Measurements from ENCODE around the gene A3GALT2.
"Not testable (repeated sequence)": the region's sequence is repeated elsewhere in the genome, so short reads cannot be mapped to it uniquely, and the experiment has no call there.

Gene A3GALT2

DNA sequence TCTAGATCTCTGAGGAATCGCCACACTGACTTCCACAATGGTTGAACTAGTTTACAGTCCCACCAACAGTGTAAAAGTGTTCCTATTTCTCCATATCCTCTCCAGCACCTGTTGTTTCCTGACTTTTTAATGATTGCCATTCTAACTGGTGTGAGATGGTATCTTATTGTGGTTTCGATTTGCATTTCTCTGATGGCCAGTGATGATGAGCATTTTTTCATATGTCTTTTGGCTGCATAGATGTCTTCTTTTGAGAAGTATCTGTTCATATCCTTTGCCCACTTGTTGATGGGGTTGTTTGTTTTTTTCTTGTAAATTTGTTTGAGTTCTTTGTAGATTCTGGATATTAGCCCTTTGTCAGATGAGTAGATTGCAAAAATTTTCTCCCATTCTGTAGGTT is 30.3 kb downstream of the A3GALT2 start:
- DNase-seq = not testable (repeated sequence)

DNA sequence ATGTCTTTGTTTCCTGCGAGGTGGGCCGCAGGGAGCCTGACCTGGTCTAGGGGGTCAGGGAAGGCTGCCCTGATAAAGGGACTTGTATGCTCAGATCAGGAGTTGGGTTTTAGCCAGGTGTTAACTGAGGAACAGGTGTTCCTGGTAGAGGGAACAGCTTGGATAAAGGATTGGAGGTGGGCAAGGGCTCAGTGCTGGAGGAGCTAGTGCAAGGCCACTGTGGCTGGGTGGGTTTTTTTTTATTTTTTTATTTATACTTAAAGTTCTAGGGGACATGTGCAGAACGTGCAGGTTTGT is 31.1 kb downstream of the A3GALT2 start:
- no peak for DNase-seq

DNA sequence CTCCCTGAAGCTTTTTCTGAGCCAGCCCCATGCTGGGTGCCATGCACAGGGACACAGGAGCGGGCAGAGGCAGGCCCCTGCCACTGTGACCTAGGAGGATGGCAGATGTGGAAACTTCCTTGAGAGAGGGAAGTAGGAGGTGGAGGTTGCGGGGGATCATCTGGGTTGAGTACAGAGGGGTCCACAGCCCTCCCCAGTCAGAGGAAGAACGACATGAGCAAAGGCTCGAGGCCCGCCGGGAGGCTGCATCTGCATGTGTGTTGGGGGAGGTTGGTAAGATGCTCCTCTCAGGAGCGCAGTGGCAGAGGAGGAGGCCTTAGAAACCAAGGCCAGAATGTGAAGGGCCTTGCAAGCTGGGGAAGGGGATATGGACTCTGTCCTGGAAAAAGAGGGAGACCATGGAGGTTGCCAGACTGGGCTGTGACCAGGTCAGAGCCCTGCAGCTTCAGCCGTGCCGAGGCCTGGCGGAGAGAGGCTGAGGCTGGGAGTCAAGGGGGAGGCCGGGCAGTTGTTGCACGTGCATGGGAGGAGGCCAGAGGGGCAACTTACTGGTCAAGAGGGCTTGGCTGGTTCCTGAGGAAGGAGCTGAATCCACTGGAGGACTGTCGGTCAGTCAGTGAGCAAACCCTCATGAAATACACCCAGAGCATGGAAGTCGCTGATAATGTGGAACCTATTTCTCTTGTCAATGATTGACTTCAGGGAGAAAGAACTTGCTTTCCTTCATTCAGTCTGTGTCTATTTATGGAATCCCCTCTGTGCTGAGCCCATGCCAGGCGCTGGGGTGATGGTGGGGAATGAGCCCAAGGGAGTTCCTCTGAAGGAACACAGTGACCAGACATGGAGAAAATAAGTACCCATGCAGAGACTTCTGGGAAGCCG is 31.7 kb downstream of the A3GALT2 start:
- no peak for DNase-seq

DNA sequence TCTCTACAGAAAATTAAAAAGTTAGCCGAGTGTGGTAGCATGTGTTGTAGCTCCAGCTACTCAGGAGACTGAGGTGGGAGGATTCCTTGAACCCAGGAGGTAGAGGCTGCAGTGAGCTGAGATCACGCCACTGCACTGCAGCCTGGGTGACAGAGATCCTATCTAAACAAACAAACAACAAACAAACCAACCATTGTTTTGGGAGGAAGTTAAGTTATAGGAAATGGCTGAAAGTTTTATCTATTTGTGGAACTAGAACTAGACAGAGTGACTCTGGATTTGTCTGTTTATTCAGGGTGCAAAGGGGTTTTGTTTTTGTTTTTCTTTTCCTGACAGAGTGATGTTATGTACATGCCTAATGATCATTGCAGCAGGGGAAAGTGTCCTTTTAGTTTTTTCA is 33.6 kb downstream of the A3GALT2 start:
- no peak for DNase-seq

DNA sequence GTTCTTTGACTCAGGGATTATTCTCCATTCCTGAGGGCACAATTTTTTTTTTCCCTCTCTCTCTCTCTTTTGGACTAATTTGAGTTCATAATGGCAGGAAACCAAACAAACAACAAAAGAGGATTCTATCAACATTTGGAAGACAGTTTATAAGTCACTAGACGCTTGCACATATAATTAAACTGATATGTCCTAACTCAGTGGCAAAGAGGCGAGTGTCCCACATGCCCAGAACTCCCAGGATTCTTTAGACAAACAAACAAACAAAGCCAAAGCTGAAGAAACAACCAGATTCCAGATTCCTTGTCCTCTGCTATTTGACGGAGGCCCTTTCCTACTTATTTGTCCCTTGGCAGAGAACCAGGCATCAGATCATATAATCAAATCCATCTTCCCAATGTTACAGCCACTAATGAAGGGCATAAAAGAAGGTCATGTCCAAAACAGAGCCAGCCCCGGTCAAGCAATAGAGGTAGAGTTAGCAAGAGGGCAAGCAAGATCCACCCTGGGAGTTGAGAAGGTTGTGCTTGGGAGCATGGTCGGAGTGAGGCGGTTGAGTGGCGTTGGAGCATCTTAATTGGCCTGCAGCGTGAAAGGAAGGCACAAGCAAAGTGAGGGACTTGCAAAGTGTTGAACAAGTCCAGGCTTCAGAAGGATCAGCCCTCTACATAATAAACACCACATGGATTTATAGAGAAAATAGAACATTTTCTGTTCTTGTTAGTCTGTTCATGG is 34.3 kb downstream of the A3GALT2 start:
- no peak for DNase-seq

DNA sequence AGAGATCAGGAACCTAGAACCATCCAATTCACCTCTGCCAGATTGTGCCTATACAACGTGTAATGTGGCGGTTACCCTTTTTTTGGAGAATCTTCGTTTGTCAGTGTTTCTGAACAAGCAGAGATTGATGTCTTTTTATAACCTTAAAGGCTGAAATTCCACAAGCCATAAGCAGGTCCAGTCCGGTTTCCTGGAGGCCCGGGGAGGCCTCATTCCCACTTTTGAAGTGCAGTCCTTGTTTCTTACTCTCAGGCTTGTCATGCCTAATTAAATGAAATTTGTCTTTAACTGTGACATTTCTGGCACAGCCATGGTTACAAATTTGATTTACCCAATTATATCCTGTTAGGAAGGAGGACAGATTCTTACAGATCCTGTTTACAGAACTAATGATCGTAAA is 36.8 kb downstream of the A3GALT2 start:
- DNase-seq = no peak

DNA sequence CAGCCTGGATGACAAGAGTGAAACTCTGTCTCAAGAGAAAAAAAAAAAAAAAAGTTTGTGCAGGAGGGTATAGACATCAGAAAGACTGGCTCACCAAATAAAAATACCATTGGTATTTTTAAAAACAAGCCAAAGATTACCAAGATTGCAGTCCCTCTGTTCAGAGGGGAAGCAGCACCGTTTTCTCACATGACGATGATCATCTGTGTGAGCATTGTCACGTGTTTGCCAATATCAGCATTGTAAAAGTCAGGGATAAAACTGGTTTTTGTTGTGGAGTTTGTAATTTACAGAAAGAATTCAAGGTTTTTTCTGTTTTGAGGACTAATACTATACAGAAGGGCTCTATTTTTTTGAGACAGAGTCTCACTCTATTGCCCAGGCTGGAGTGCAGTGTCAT is 38.1 kb downstream of the A3GALT2 start:
- DNase-seq = no peak

DNA sequence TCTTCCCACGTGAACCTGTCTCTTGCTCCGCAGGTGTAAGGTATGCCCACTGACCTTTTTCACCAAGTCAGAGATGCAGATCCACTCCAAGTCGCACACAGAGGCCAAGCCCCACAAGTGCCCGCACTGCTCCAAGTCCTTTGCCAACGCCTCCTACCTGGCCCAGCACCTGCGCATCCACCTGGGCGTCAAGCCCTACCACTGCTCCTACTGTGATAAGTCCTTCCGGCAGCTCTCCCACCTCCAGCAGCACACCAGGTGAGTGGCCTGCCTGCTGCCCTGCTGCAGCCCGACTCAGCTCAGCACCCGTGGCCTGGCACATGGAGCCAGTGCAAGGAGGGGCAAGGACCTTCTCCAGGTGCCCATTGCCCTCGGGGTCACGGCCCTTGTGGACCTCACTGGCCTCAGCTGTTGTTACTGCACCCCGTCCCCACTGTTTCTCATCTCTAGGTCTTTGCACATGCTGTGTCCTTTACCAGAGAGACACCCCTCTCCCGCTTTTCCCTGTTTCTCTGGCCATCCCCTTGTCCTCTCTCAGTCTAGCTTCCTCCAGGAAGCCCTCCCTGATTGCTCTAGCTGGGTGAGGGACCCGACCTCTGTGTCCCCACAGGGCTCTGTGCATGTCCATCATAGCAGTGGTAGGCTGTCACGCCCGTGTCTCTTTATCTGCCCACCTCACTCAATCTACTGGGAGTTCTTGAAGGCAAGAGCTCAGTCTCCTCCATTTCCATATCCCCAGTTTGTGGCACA is 39.2 kb downstream of the A3GALT2 start:
- no peak for DNase-seq

DNA sequence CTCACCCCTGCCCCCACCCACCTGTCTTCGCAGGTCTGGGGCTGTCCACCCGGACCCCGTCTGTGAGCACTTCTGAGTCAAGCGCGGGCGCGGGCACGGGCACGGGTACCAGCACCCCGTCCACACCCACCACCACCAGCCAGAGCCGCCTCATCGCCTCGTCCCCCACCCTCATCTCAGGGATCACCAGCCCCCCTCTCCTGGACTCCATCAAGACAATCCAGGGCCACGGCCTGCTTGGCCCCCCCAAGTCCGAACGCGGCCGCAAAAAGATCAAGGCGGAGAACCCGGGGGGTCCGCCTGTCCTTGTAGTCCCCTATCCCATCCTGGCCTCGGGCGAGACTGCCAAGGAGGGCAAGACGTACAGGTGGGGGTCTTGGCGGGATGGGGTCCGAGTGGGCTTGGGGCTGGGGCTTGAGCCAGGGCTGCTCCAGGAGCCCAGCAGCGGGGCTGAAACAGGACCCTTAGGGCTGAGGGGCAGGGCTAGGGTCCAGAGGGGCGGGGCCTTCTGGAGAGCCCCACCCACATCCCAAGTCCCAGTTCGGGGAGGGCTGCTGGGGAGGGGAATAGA is 40.7 kb downstream of the A3GALT2 start:
- no peak for DNase-seq

DNA sequence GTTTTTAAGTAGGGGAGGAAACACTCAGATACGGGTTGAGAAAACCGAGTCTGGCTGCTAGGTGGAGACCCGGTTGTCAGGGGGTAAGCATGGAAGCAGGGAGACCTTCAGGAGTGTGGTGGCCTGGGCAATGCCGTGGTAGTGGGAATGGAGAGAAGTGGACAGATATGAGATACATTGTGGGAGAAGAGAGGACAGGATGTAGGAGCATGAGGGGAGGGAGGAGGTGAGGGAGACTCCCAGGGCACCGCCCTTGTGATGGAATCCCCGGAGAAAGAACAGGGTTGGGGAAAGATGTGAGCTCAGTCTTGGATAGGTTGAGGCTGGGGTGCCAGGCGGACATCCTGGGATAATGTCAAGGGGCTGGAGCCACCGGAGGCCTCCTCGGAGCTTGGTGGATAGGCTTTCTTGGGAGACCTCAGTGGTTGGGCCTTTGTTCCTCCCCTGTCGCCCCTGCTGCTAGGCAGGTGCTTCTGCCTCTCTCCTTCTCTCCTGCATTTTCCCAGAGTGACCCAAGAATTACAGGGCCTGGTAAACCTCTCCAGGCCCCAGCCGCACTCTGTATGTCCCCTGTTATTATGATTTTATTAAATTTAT is 43.3 kb downstream of the A3GALT2 start:
- DNase-seq = no peak

DNA sequence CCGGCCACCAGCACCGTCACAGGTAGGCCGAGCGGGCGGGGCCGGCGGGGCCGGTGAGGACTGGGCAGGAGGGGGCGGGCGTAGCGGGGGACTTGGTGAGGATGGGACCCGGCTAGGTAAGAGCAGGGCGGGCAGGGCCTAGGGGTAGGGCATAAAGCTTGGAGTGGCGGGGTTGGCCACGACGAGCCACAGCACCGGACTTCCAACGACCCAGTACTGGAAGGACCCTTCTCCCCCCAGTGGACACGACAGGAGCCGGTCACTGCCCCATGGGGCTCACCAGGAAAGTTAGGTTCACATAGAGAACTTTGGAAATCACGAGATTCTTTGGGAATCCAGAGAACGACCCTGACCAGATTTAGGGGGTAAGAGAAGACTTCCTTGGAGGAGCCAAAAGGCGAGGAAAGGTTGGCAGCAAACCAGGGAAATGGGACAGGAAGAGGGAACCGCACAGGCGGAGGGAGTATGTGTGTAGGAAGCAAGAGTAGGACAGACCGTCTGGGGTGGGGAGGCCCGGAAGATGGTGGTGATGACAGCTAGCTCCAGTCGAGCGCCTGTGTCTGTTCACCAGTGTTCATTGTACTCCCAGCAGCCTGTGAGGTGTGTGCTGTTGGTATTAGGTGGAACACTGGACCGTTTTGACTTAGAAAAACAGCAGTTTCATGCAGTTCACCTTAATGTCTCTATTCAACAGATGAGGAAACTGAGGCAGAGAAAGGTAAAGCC is 44.2 kb downstream of the A3GALT2 start:
- no peak for DNase-seq

DNA sequence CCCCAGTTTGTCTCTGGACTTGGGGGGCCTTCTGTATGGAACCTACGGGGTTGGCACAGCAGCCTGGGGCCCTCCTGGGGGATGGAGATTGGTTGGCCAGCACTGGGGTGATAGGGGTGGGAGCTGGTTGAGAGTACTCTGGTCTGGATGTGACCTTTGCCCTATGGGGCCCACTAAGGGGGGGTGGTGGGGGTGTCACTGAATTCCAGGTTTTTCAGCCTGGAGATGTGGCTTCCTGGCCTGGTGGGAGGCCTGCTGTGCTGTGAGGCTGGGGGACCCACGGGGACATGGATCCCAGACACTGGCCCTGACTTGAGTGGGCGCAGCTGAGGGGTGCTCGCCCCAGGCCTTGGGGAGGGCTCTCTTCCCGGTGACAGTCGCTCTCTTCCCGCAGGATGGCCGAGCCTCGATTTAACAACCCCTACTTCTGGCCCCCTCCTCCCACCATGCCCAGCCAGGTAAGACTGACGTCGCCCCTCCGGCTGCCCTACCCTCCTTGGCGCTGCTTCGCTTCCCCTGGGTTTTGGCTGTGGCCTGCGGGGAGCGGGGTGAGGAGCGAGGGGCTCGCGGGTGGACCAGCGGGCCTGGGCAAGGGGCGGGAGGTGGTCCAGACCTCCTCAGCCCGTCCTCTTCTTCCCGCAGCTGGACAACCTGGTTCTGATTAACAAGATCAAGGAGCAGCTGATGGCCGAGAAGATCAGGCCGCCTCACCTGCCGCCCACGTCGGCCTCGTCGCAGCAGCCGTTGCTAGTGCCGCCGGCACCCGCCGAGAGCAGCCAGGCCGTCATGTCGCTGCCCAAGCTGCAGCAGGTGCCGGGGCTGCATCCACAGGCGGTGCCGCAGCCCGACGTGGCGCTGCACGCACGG is 45.0 kb downstream of the A3GALT2 start:
- no peak for DNase-seq

DNA sequence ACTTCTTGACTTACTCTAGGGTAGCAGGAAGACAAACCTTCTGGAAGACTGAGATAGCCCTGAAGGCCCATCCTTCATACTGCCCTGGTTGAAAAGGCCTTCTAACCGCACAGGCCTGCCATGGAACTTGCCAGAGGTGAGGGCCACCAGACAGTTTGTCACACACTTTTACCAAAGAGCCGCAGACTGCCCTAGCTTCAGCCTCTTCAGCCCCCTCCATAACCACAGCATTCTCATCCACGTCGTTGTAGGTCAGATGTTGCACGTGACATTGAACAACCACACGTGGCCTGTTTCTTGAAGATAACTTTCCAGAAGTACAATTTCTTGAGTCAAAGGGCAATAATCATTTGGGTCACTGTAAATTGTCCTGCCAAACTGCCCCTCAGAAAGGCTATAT is 45.7 kb downstream of the A3GALT2 start:
- DNase-seq = no peak

DNA sequence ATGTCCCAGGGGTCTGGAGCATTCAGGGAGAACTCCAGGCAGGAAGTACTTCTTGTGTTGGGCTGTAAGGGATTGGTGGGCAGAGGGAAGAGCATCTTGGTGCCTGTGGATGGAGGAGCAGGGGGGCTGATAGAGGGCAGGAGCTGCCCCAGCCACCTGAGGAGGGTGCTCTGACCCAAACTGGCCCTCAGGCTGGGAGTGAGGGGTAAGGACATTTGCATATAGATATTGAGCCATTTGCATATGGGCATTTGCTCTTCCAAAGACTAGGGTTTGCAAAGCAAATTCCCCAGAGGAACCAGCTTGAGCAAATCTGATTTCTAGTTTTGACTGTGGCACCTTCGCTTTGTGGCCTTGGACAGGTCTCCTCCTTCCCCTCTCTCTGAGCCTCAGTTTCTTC is 46.5 kb downstream of the A3GALT2 start:
- DNase-seq = no peak

DNA sequence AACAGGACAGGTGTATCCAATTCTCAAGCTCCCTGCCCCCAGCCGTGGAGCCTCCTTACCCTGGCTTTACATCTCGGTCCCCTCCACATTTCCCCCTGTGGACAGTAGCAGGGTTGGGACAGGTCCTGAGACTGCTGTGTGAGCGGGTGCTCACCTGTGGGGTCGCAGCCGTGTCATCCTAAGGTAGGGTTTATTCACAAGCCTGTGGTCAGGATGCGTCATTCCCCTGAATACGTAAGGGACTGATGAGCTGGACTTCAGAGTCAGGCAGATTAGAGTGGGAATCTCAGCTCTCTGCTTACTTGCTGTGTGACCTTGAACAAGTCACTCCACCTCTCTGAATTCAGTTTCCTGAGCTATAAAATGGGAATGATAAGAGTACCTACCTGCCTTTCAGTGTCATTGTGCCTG is 46.9 kb downstream of the A3GALT2 start:
- DNase-seq = no peak

DNA sequence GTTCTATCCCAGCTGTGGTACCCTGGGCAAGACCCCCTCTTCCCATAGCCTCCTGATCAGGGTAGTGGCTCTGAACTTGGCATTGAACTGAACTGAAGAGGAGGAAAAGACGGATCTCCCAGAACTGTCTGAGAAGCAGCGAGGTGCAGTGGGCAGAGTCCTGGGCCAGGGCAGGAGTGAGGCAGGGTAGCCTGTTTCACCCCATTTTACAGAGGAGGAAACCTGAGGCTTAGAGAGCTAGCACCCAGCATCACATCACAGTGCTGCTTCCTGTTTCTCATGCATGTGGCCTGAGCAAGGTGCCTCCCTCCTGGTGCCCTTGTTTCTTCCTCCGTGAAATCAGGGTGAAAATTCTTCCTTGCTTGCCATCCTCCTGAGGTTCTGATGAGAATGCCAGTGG is 47.5 kb downstream of the A3GALT2 start:
- no peak for DNase-seq

DNA sequence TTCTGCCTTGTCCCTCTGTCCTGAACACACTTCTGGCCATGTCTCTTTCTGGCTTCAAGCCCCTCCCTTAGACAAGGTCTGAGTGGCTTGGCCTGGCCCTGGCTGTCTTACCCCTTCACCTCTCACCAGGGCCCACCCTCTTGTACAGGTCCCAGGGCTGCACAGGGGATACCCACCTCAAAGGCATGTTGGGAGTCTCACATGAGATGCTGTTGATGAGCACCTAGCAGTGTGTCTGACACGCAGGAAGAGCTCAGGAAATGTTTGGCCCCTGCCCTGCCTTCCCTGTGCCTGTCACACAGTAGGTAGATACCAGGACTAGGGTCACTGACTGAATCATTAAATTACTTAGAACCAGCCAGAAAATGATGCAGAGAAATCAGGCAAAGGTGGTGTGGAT is 48.0 kb downstream of the A3GALT2 start:
- DNase-seq = no peak

DNA sequence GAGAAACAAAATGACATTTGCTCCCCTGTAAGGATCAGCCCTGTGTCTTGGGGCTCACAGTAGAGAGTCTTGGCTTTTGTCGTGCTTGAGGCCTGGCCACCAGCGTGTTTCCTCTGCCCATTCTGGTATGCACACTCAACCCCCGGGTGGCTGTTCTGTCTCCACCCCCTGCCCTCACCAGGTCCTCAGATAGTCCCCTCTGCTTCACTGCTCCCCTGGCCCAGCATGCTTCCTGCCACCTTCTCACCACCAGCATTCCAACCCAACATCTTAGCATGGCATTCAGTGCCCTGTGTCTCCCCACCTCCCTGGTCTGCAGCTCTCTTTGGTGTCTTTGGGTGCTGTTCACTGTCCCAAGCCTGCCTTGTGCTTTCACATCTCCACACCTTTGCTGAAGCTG is 48.4 kb downstream of the A3GALT2 start:
- DNase-seq = no peak

DNA sequence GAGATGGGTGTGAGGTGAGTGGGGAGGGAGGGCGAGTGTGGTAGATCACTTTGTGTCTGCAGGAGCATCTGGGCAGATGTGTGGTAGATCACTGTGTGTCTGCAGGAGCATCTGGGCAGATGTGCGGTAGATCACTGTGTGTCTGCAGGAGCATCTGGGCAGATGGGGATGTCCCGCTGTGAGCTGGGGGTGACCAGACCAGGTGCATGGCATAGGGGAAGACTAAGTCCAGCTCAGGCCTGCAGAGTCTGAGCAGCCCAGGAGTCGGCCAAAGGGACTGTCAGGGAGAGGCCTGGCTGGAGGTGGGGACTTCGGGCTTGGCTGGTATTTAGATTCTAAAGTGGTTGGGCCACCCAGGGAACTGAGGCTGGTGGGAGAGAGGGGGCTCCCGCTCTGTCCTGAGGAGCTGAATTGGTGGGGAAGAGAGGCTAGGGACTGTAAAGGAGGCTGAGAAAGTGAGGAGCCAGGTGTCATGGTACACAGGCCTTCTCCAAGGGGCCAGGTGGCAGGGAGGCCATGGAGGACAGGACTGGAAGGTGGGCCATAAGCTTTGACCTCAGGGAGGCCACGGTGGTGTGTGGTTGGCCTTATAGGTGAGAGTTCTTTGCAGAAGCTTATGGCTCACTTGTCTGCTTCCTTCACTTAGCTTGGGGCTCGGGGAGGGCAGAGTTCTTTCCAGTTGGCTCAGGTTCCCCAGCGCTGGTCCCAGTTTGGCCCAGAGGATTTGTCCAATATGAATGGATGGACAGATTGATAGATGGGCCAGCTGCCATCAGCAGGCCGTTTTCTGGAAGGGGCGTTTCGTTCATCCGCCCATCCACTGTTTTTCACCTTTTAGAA is 49.0 kb downstream of the A3GALT2 start:
- DNase-seq = no peak

DNA sequence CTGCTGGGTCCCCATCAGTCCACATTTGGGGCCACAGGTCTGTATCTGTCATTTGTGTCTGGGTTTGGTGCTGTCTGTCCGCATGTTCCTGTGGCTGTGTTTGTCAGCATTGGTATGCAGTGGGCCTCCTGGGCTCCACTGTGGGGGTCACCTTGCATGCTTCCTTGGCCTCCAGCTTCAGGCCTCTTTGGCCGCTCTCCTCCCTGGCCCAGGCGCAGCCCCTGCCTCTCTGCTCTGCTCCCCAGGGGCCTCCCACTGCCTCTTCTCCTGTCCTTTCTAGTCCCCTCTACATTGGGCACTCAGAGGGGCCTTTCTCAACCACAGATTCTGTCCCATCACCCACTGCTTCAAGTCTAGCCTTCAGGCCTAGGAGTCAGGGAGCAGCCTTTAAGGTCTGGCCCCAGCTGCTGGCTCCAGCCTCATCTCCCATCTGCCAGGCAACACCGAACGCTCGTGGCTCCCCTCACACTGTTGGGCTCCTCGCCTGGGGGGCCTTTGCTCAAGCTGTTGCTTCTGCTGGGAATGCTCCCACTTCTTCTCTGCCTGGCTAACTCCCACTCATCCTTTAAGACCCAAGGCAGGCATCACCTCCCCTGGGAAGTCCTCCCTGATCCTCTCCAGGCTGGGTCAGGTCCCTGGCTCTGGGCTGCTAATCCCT is 50.0 kb downstream of the A3GALT2 start:
- no peak for DNase-seq
